Activated CD4-positive, alpha-beta T cell treated with anti-CD3 and anti-CD28 coated beads, Interleukin-2, amount 10 ng/mL, durations not matched to agents 7 days and 5 days (primary cell): Measurements from ENCODE around the gene CDH13. TPM values are rescaled to one million over a fixed set of nuclear protein-coding genes. Genes with fewer than 3 reads are reported as not detected.

Experiments
- CTCF ChIA-PET: fragments of 350-600 bp; sonication (Branson Sonifier 250); formaldehyde crosslinking; loops from one replicate; lab custom pipeline; 2021; ENCODE audit warnings: antibody characterized with exemption; lab: Charles Lee
- POLR2A ChIA-PET: fragments of 350-600 bp; sonication (Branson Sonifier 250); formaldehyde crosslinking; loops from one replicate; lab custom pipeline; 2021; ENCODE audit warnings: antibody characterized with exemption; lab: Charles Lee
- DNase-seq: peaks from one replicate; pipeline ENCODE4 v3.0.0-alpha.2; 2020
- H3K27ac Mint-ChIP-seq: one replicate; pipeline ENCODE4 v1.8.0; 2021; ENCODE audit warnings: mild to moderate bottlenecking, moderate library complexity, mixed read lengths
- H3K27me3 Mint-ChIP-seq: one replicate; pipeline ENCODE4 v1.8.0; 2021; ENCODE audit warnings: mixed read lengths
- H3K36me3 Mint-ChIP-seq: one replicate; pipeline ENCODE4 v1.8.0; 2021; ENCODE audit warnings: low read depth, mixed read lengths
- H3K4me1 Mint-ChIP-seq: one replicate; pipeline ENCODE4 v1.8.0; 2021; ENCODE audit warnings: mixed read lengths
- H3K4me3 Mint-ChIP-seq: one replicate; pipeline ENCODE4 v1.8.0; 2021; ENCODE audit warnings: mild to moderate bottlenecking, moderate library complexity, mixed read lengths
- H3K9me3 Mint-ChIP-seq: one replicate; pipeline ENCODE4 v1.8.0; 2021; ENCODE audit warnings: mixed read lengths
- total RNA-seq, 2 experiments: library from RNA; stranded (reverse); gene quantifications; one replicate each; pipeline ENCODE4 v1.2.3, GENCODE V29; 2021

Gene CDH13
- total RNA-seq, 2 experiments from 2014 or later, result not detected

- no peak overlapping the region for H3K4me3 Mint-ChIP-seq
- no peak for DNase-seq
- no peak overlapping the region for H3K27ac Mint-ChIP-seq
- H3K4me1 Mint-ChIP-seq, result no peaks in the 10 kb centered on the region
- no peaks in the 10 kb centered on the region for H3K36me3 Mint-ChIP-seq
- H3K27me3 Mint-ChIP-seq, result no peaks in the 10 kb centered on the region
- no peaks in the 10 kb centered on the region for H3K9me3 Mint-ChIP-seq
- POLR2A ChIA-PET, result no interaction called here
- CTCF ChIA-PET, result interaction anchor here (0.6 kb wide), 1 partner anchor 1209 kb away, joined by 3 read pairs; no protein-coding TSS in a partner anchor
Observed at GRCh38 chr16:83160287-83161020, 533.7 kb downstream of the CDH13 start.

GRCh38 chr16:83162791-83163190, 536.0 kb downstream of the CDH13 start:
- H3K9me3 Mint-ChIP-seq, result no peaks in the 10 kb centered on the region
- no peaks in the 10 kb centered on the region for H3K27me3 Mint-ChIP-seq
- no peaks in the 10 kb centered on the region for H3K36me3 Mint-ChIP-seq
- no peak for DNase-seq
- no peak overlapping the region for H3K4me3 Mint-ChIP-seq
- ChIA-PET CTCF (interaction anchor here (0.6 kb wide), 1 partner anchor 10 kb away, joined by 3 read pairs; no protein-coding TSS in a partner anchor), POLR2A (no interaction called here)
- no peak overlapping the region for H3K27ac Mint-ChIP-seq
- no peaks in the 10 kb centered on the region for H3K4me1 Mint-ChIP-seq

- H3K4me1 Mint-ChIP-seq, result no peaks in the 10 kb centered on the region
- H3K27ac Mint-ChIP-seq, result no peak overlapping the region
- no peaks in the 10 kb centered on the region for H3K9me3 Mint-ChIP-seq
- CTCF ChIA-PET, result no interaction called here
- H3K36me3 Mint-ChIP-seq, result no peaks in the 10 kb centered on the region
- H3K4me3 Mint-ChIP-seq, result no peak overlapping the region
- POLR2A ChIA-PET, result no interaction called here
- DNase-seq, result no peak
- no peaks in the 10 kb centered on the region for H3K27me3 Mint-ChIP-seq
Observed at GRCh38 chr16:83164816-83165215, 538.0 kb downstream of the CDH13 start.

DNA sequence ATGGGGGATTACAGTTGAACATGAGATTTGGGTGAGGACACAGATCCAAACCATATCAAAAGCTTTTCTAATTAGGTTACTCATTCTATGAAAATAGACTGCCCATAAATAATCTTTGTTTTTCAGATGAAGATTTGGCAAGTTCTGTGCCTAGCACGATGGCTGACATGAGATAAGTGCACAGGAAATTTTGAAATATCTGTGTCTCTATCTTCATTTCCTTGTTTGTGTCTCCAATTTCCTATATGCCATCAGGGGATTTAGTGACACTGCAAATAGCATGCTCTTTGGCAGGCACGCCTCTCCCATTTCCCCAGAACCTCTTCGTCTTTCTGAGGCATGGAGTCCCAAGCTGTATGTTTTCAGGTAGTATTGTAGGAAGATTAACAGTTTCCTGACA, 544.6 kb downstream of the CDH13 start:
- H3K4me1 Mint-ChIP-seq, result no peaks in the 10 kb centered on the region
- H3K36me3 Mint-ChIP-seq, result no peaks in the 10 kb centered on the region
- CTCF ChIA-PET, result no interaction called here
- no peaks in the 10 kb centered on the region for H3K9me3 Mint-ChIP-seq
- no peak for DNase-seq
- H3K4me3 Mint-ChIP-seq, result no peak overlapping the region
- H3K27me3 Mint-ChIP-seq, result no peaks in the 10 kb centered on the region
- no peak overlapping the region for H3K27ac Mint-ChIP-seq
- POLR2A ChIA-PET, result no interaction called here

- H3K4me3 Mint-ChIP-seq, result no peak overlapping the region
- CTCF ChIA-PET, result no interaction called here
- H3K36me3 Mint-ChIP-seq, result no peaks in the 10 kb centered on the region
- no peaks in the 10 kb centered on the region for H3K4me1 Mint-ChIP-seq
- DNase-seq, result no peak
- H3K27ac Mint-ChIP-seq, result no peak overlapping the region
- POLR2A ChIA-PET, result no interaction called here
- no peaks in the 10 kb centered on the region for H3K9me3 Mint-ChIP-seq
- no peaks in the 10 kb centered on the region for H3K27me3 Mint-ChIP-seq
Observed at GRCh38 chr16:83174671-83175070, 547.9 kb downstream of the CDH13 start.

- Mint-ChIP-seq H3K27me3 (no peaks in the 10 kb centered on the region), H3K9me3 (no peaks in the 10 kb centered on the region), H3K27ac (no peak overlapping the region), H3K4me3 (no peak overlapping the region), H3K36me3 (no peaks in the 10 kb centered on the region), H3K4me1 (no peaks in the 10 kb centered on the region)
- ChIA-PET POLR2A (no interaction called here), CTCF (no interaction called here)
- no peak for DNase-seq
Observed at GRCh38 chr16:83176802-83177201, 550.0 kb downstream of the CDH13 start.

DNA sequence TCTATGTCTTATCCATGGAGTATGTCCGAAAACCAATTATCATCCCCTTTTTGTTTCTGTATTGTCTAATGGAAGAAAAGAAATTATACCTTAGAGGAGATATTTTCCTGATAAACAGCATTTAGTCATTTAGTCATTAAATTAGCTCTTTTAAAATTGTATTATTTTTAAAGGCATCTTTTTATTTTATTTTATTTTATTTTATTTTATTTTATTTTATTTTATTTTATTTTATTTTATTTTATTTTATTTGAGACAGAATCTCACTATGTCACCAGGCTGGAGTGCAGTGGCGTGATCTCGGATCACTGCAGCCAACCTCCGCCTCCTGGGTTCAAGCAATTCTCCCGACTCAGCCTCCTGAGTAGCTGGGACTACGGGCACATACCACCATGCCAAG, 559.1 kb downstream of the CDH13 start:
- POLR2A ChIA-PET, result no interaction called here
- CTCF ChIA-PET, result no interaction called here
- no peak overlapping the region for H3K27ac Mint-ChIP-seq
- no peaks in the 10 kb centered on the region for H3K27me3 Mint-ChIP-seq
- no peak for DNase-seq
- no peaks in the 10 kb centered on the region for H3K36me3 Mint-ChIP-seq
- no peak overlapping the region for H3K4me3 Mint-ChIP-seq
- H3K4me1 Mint-ChIP-seq, result peaks cover 2% of the 10 kb centered on the region
- no peaks in the 10 kb centered on the region for H3K9me3 Mint-ChIP-seq

GRCh38 chr16:83187405-83187804, 560.6 kb downstream of the CDH13 start:
- DNase-seq, result no peak
- Mint-ChIP-seq H3K9me3 (no peaks in the 10 kb centered on the region), H3K4me1 (peaks cover 2% of the 10 kb centered on the region), H3K36me3 (no peaks in the 10 kb centered on the region), H3K4me3 (no peak overlapping the region), H3K27me3 (no peaks in the 10 kb centered on the region), H3K27ac (no peak overlapping the region)
- POLR2A ChIA-PET, result no interaction called here
- CTCF ChIA-PET, result no interaction called here

DNA sequence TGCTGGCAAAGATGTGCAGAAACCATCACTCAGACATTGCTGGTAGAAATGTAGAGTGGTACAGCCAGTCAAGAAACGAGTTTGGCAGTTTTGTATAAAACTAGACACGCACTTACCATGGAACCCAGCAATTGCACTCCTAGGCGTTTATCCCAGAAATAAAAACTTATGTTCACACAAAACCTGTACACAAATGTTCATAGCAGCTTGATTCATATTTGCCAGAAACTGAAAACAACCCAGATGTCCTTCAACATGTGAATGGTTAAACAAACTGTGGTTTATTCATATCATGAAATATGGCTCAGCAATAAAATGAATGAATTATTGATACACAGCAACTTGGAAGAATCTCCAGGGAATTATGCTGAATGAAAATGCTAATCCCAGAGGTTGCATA, 570.0 kb downstream of the CDH13 start:
- Mint-ChIP-seq H3K36me3 (no peaks in the 10 kb centered on the region), H3K4me1 (no peaks in the 10 kb centered on the region), H3K9me3 (no peaks in the 10 kb centered on the region), H3K4me3 (no peak overlapping the region), H3K27ac (no peak overlapping the region), H3K27me3 (no peaks in the 10 kb centered on the region)
- DNase-seq, result no peak
- POLR2A ChIA-PET, result interaction anchor here (0.7 kb wide), 1 partner anchor 52 kb away, joined by 3 read pairs; no protein-coding TSS in a partner anchor
- CTCF ChIA-PET, result no interaction called here

GRCh38 chr16:83197450-83197849, 570.7 kb downstream of the CDH13 start:
- no peaks in the 10 kb centered on the region for H3K27me3 Mint-ChIP-seq
- ChIA-PET CTCF (no interaction called here), POLR2A (no interaction called here)
- H3K36me3 Mint-ChIP-seq, result no peaks in the 10 kb centered on the region
- no peak for DNase-seq
- no peaks in the 10 kb centered on the region for H3K4me1 Mint-ChIP-seq
- no peak overlapping the region for H3K27ac Mint-ChIP-seq
- H3K9me3 Mint-ChIP-seq, result no peaks in the 10 kb centered on the region
- H3K4me3 Mint-ChIP-seq, result no peak overlapping the region

GRCh38 chr16:83198977-83199376, 572.2 kb downstream of the CDH13 start:
- Mint-ChIP-seq H3K4me1 (no peaks in the 10 kb centered on the region), H3K27ac (no peak overlapping the region), H3K27me3 (no peaks in the 10 kb centered on the region), H3K4me3 (no peak overlapping the region), H3K9me3 (no peaks in the 10 kb centered on the region), H3K36me3 (no peaks in the 10 kb centered on the region)
- POLR2A ChIA-PET, result no interaction called here
- CTCF ChIA-PET, result no interaction called here
- DNase-seq, result no peak

GRCh38 chr16:83200005-83200779, 573.4 kb downstream of the CDH13 start:
- ChIA-PET CTCF (interaction anchor here (1.7 kb wide), 1 partner anchor 11 kb away, joined by 4 read pairs; no protein-coding TSS in a partner anchor), POLR2A (no interaction called here)
- H3K27ac Mint-ChIP-seq, result no peak overlapping the region
- DNase-seq, result no peak
- no peak overlapping the region for H3K4me3 Mint-ChIP-seq
- H3K9me3 Mint-ChIP-seq, result no peaks in the 10 kb centered on the region
- no peaks in the 10 kb centered on the region for H3K4me1 Mint-ChIP-seq
- H3K36me3 Mint-ChIP-seq, result no peaks in the 10 kb centered on the region
- H3K27me3 Mint-ChIP-seq, result no peaks in the 10 kb centered on the region

GRCh38 chr16:83201748-83202147, 575.0 kb downstream of the CDH13 start:
- POLR2A ChIA-PET, result no interaction called here
- no peaks in the 10 kb centered on the region for H3K4me1 Mint-ChIP-seq
- CTCF ChIA-PET, result interaction anchor here (0.6 to 1.7 kb wide), 2 partner anchors 10 to 46 kb away, joined by 3 to 4 read pairs; no protein-coding TSS in a partner anchor

More at GRCh38 chr16:83201748-83202147, 575.0 kb downstream of the CDH13 start:
- Mint-ChIP-seq H3K27ac (no peak overlapping the region), H3K27me3 (no peaks in the 10 kb centered on the region), H3K9me3 (no peaks in the 10 kb centered on the region), H3K36me3 (no peaks in the 10 kb centered on the region), H3K4me3 (no peak overlapping the region)
- no peak for DNase-seq
